Uterus (tissue), 4 donors: ENCODE measurements around the gene ATL2. TPM values are rescaled to one million over a fixed set of nuclear protein-coding genes. Genes with fewer than 3 reads are reported as not detected.
"Not testable (repeated sequence)": the region's sequence is repeated elsewhere in the genome, so short reads cannot be mapped to it uniquely, and the experiment has no call there.

Experiments used
- DNase-seq, 2 donors: peaks; one replicate each; pipeline ENCODE4 v3.0.0-alpha.2; 2019 to 2020
- H3K27ac ChIP-seq, 2 donors: fragments of 200-600 bp; sonication (generic); 1 replicate in 1 of 2; 2 replicates in 1 of 2; pipeline ENCODE4 v1.5.1; 2016 to 2018
- H3K27me3 ChIP-seq, 2 donors: fragments of 200-600 bp; sonication (generic); one replicate each; pipeline ENCODE4 v1.5.1; 2018 to 2019; ENCODE audit warnings: control low read depth in 1 of 2
- H3K36me3 ChIP-seq, 2 donors: fragments of 200-600 bp; sonication (generic); one replicate each; pipeline ENCODE4 v1.5.1; 2019; ENCODE audit warnings: control low read depth in 1 of 2
- H3K4me1 ChIP-seq, 2 donors: fragments of 200-600 bp; sonication (generic); one replicate each; pipeline ENCODE4 v1.5.1; 2018 to 2019; ENCODE audit warnings: control low read depth in 1 of 2
- H3K4me3 ChIP-seq, 2 donors: fragments of 200-600 bp; sonication (generic); 1 replicate in 1 of 2; 2 replicates in 1 of 2; pipeline ENCODE4 v1.5.1; 2018 to 2019; ENCODE audit warnings: mild to moderate bottlenecking in 1 of 2
- H3K9me3 ChIP-seq, 2 donors: fragments of 200-600 bp; sonication (generic); one replicate each; pipeline ENCODE4 v1.5.1; 2019; ENCODE audit warnings: control low read depth in 1 of 2
- CTCF ChIP-seq, 4 experiments: fragments of 200-600 bp in 2 of 4; fragments of 450-650 bp in 2 of 4; sonication (generic) in 2 of 4; IDR thresholded peaks; one replicate each; pipeline ENCODE4 v1.5.1; 2016 to 2019; ENCODE audit warnings: antibody characterized with exemption in 4 of 4, mild to moderate bottlenecking in 2 of 4, moderate library complexity in 1 of 4
- POLR2A ChIP-seq, 2 donors: fragments of 450-650 bp; IDR thresholded peaks; one replicate each; pipeline ENCODE4 v1.6.1; 2016; ENCODE audit warnings: antibody characterized with exemption in 2 of 2, mild to moderate bottlenecking in 1 of 2, moderate library complexity in 1 of 2
- intact Hi-C: fragments of 100-400 bp; cut with DNase I; formaldehyde crosslinking; loops from one replicate; pipeline ENCODE4 v1.15.1; 2023; ENCODE audit warnings: low total_unique reads
- total RNA-seq, 4 donors: library from RNA; depleted of rRNA in 3 of 4; stranded (reverse); fragments of >200 nt in 3 of 4; gene quantifications; one replicate each; pipeline versions ENCODE4 v1.1.0 to v1.2.4, GENCODE V29; 2014 to 2023
- donor health status: DM: yes; HTN: yes; CAD: no.

The ATL2 gene
- total RNA-seq, 4 donors from 2014 or later: 90.9 to 404 (median 140) TPM

GRCh38 chr2:38386821-38387220, 9.7 kb upstream of the ATL2 start:
- Histone ChIP-seq H3K27ac (no peak overlapping the region), H3K9me3 (no peaks in the 10 kb centered on the region), H3K36me3 (no peaks in the 10 kb centered on the region), H3K4me3 (no peak overlapping the region), H3K4me1 (no peaks in the 10 kb centered on the region), H3K27me3 (no peaks in the 10 kb centered on the region)
- TF ChIP-seq POLR2A (IDR thresholded peaks at IDR 0.05) (no peak), CTCF (IDR thresholded peaks at IDR 0.05) (no peak)
- intact Hi-C loops: no loop called here
- DNase-seq: no peak

- no peaks in the 10 kb centered on the region for H3K4me1 ChIP-seq
- H3K36me3 ChIP-seq: no peaks in the 10 kb centered on the region
- no peak overlapping the region for H3K4me3 ChIP-seq
- H3K27ac ChIP-seq: no peak overlapping the region
- no peaks in the 10 kb centered on the region for H3K9me3 ChIP-seq
- DNase-seq: no peak
- H3K27me3 ChIP-seq: no peaks in the 10 kb centered on the region
- TF ChIP-seq POLR2A (IDR thresholded peaks at IDR 0.05) (no peak), CTCF (IDR thresholded peaks at IDR 0.05) (no peak)
- intact Hi-C loops: no loop called here
These were observed 9.3 kb upstream of the ATL2 start for GRCh38 chr2:38386377-38386776.

- H3K27ac ChIP-seq: no peak overlapping the region
- intact Hi-C loops: no loop called here
- H3K4me1 ChIP-seq: no peaks in the 10 kb centered on the region
- no peak overlapping the region for H3K4me3 ChIP-seq
- H3K27me3 ChIP-seq: no peaks in the 10 kb centered on the region
- TF ChIP-seq CTCF (IDR thresholded peaks at IDR 0.05): no peak
- no peak for TF ChIP-seq POLR2A (IDR thresholded peaks at IDR 0.05)
- no peaks in the 10 kb centered on the region for H3K9me3 ChIP-seq
- DNase-seq: no peak
- H3K36me3 ChIP-seq: no peaks in the 10 kb centered on the region
These were observed 7.3 kb upstream of the ATL2 start for GRCh38 chr2:38384338-38384737.

- H3K27ac ChIP-seq, H3K4me3 ChIP-seq, H3K36me3 ChIP-seq, H3K27me3 ChIP-seq, H3K4me1 ChIP-seq, H3K9me3 ChIP-seq, intact Hi-C loops, DNase-seq: not testable (repeated sequence)
These were observed 6.7 kb upstream of the ATL2 start for GRCh38 chr2:38383741-38384140.

- DNase-seq: no peak
- no peaks in the 10 kb centered on the region for H3K4me1 ChIP-seq
- H3K36me3 ChIP-seq: no peaks in the 10 kb centered on the region
- intact Hi-C loops: no loop called here
- no peaks in the 10 kb centered on the region for H3K27me3 ChIP-seq
- H3K4me3 ChIP-seq: no peak overlapping the region
- no peak for TF ChIP-seq POLR2A (IDR thresholded peaks at IDR 0.05)
- TF ChIP-seq CTCF (IDR thresholded peaks at IDR 0.05): no peak
- H3K27ac ChIP-seq: no peak overlapping the region
- no peaks in the 10 kb centered on the region for H3K9me3 ChIP-seq
These were observed 4.5 kb upstream of the ATL2 start for GRCh38 chr2:38381381-38382143.
